ENCODE measurements around the gene MPZ.
A peak's percentile ranks its signal among the peaks of the same experiment; 100 is the strongest.

Gene MPZ

GRCh38 chr1:161307892-161308638 is 1.7 kb downstream of the MPZ start:
- Histone ChIP-seq H3K4me2 (ENCODE audit: low read length, poor library complexity, severe bottlenecking) (no peak overlapping the region), H3K27ac (ENCODE audit: low read length, poor library complexity, severe bottlenecking) (no peak overlapping the region), H3K4ac (ENCODE audit: low read depth in 1 of 2, low read length in 2 of 2) (no peak overlapping the region), H2BK5ac (ENCODE audit: low read depth, low read length, poor library complexity, severe bottlenecking) (no peak overlapping the region), H3K79me1 (replicated peaks; ENCODE audit: low read length, poor library complexity, severe bottlenecking) (peaks cover 5% of the 10 kb centered on the region), H4K91ac (ENCODE audit: low read length) (no peak overlapping the region), H3K9me3 (ENCODE audit: control insufficient read depth, low read length) (no peaks in the 10 kb centered on the region), H3K4me1 (ENCODE audit: control insufficient read depth, insufficient read depth, low read depth, low read length) (peaks cover 17% of the 10 kb centered on the region), H3K18ac (ENCODE audit: low read depth in 1 of 2, low read length in 2 of 2) (peak overlapping the region; percentile 7 to 61), H2BK15ac (ENCODE audit: low read depth, poor library complexity, severe bottlenecking) (no peak overlapping the region), H2AFZ (ENCODE audit: low read depth, low read length) (no peak overlapping the region), H3K4me3 (ENCODE audit: insufficient read depth in 1 of 2, low read depth in 1 of 2, low read length in 2 of 2) (no peak overlapping the region), H3K14ac (ENCODE audit: low read length in 2 of 2) (no peak overlapping the region), H2BK12ac (ENCODE audit: low read length in 2 of 2) (peak overlapping the region; percentile 37 to 51), H4K8ac (ENCODE audit: low read length) (peak overlapping the region; percentile 52), H2BK120ac (ENCODE audit: low read depth, low read length) (no peak overlapping the region), H3K9ac (ENCODE audit: low read length) (no peak overlapping the region), H3K23ac (ENCODE audit: low read length in 2 of 2) (no peak overlapping the region), H2AK5ac (ENCODE audit: low read length, severe bottlenecking) (no peak overlapping the region), H3K36me3 (ENCODE audit: control insufficient read depth in 1 of 2, insufficient read depth in 2 of 2, low read depth in 1 of 2, low read length in 2 of 2) (no peaks in the 10 kb centered on the region), H3K27me3 (ENCODE audit: control insufficient read depth in 1 of 2, insufficient read depth in 1 of 2, low read length in 2 of 2) (no peaks in the 10 kb centered on the region)
- DNase-seq, result no peak
- 83% methylated on average over 1 of the region's 2 CpGs for whole genome bisulfite sequencing

GRCh38 chr1:161307230-161307768 is 2.5 kb downstream of the MPZ start:
- Histone ChIP-seq H3K4ac (ENCODE audit: low read depth in 1 of 2, low read length in 2 of 2) (peak overlapping the region; percentile 1 to 71), H3K27me3 (ENCODE audit: control insufficient read depth in 1 of 2, insufficient read depth in 1 of 2, low read length in 2 of 2) (no peaks in the 10 kb centered on the region), H3K9ac (ENCODE audit: low read length) (no peak overlapping the region), H4K8ac (ENCODE audit: low read length) (peak overlapping the region; percentile 20), H3K23ac (ENCODE audit: low read length in 2 of 2) (no peak overlapping the region), H3K9me3 (ENCODE audit: control insufficient read depth, low read length) (no peaks in the 10 kb centered on the region), H3K79me1 (replicated peaks; ENCODE audit: low read length, poor library complexity, severe bottlenecking) (peaks cover 5% of the 10 kb centered on the region), H3K4me2 (ENCODE audit: low read length, poor library complexity, severe bottlenecking) (no peak overlapping the region), H3K36me3 (ENCODE audit: control insufficient read depth in 1 of 2, insufficient read depth in 2 of 2, low read depth in 1 of 2, low read length in 2 of 2) (no peaks in the 10 kb centered on the region), H2AFZ (ENCODE audit: low read depth, low read length) (peak overlapping the region; percentile 48), H3K4me1 (ENCODE audit: control insufficient read depth, insufficient read depth, low read depth, low read length) (peaks cover 17% of the 10 kb centered on the region), H3K4me3 (ENCODE audit: insufficient read depth in 1 of 2, low read depth in 1 of 2, low read length in 2 of 2) (peak overlapping the region in 1 of 2 experiments; percentile 20), H2BK12ac (ENCODE audit: low read length in 2 of 2) (peak overlapping the region; percentile 6 to 79), H3K14ac (ENCODE audit: low read length in 2 of 2) (no peak overlapping the region), H3K18ac (ENCODE audit: low read depth in 1 of 2, low read length in 2 of 2) (peak overlapping the region in 1 of 2 experiments; percentile 52), H2BK15ac (ENCODE audit: low read depth, poor library complexity, severe bottlenecking) (no peak overlapping the region), H2BK120ac (ENCODE audit: low read depth, low read length) (no peak overlapping the region), H2AK5ac (ENCODE audit: low read length, severe bottlenecking) (no peak overlapping the region), H3K27ac (ENCODE audit: low read length, poor library complexity, severe bottlenecking) (no peak overlapping the region), H2BK5ac (ENCODE audit: low read depth, low read length, poor library complexity, severe bottlenecking) (no peak overlapping the region), H4K91ac (ENCODE audit: low read length) (peak overlapping the region; percentile 48)
- 86% methylated on average over 7 of the region's 7 CpGs for WGBS
- DNase-seq, result peak; percentile 83

GRCh38 chr1:161305867-161306519 is 3.8 kb downstream of the MPZ start:
- Histone ChIP-seq H3K9ac (ENCODE audit: low read length) (peak overlapping the region; percentile 83), H3K4me1 (ENCODE audit: control insufficient read depth, insufficient read depth, low read depth, low read length) (peaks cover 14% of the 10 kb centered on the region), H2BK120ac (ENCODE audit: low read depth, low read length) (peak overlapping the region; percentile 45), H3K4ac (ENCODE audit: low read depth in 1 of 2, low read length in 2 of 2) (no peak overlapping the region), H3K79me1 (replicated peaks; ENCODE audit: low read length, poor library complexity, severe bottlenecking) (peaks cover 5% of the 10 kb centered on the region), H2AK5ac (ENCODE audit: low read length, severe bottlenecking) (no peak overlapping the region), H2BK5ac (ENCODE audit: low read depth, low read length, poor library complexity, severe bottlenecking) (no peak overlapping the region), H3K9me3 (ENCODE audit: control insufficient read depth, low read length) (no peaks in the 10 kb centered on the region), H4K8ac (ENCODE audit: low read length) (peak overlapping the region; percentile 98), H3K27me3 (ENCODE audit: control insufficient read depth in 1 of 2, insufficient read depth in 1 of 2, low read length in 2 of 2) (no peaks in the 10 kb centered on the region), H3K14ac (ENCODE audit: low read length in 2 of 2) (no peak overlapping the region), H3K36me3 (ENCODE audit: control insufficient read depth in 1 of 2, insufficient read depth in 2 of 2, low read depth in 1 of 2, low read length in 2 of 2) (no peaks in the 10 kb centered on the region), H3K23ac (ENCODE audit: low read length in 2 of 2) (no peak overlapping the region), H3K27ac (ENCODE audit: low read length, poor library complexity, severe bottlenecking) (no peak overlapping the region), H2BK12ac (ENCODE audit: low read length in 2 of 2) (peak overlapping the region; percentile 35 to 79), H3K4me2 (ENCODE audit: low read length, poor library complexity, severe bottlenecking) (peak overlapping the region; percentile 26), H3K4me3 (ENCODE audit: insufficient read depth in 1 of 2, low read depth in 1 of 2, low read length in 2 of 2) (peak overlapping the region; percentile 47 to 80), H2BK15ac (ENCODE audit: low read depth, poor library complexity, severe bottlenecking) (no peak overlapping the region), H2AFZ (ENCODE audit: low read depth, low read length) (peak overlapping the region; percentile 34), H3K18ac (ENCODE audit: low read depth in 1 of 2, low read length in 2 of 2) (peak overlapping the region; percentile 9 to 69), H4K91ac (ENCODE audit: low read length) (peak overlapping the region; percentile 88)
- DNase-seq, result peak; percentile 51
- WGBS, result 12% methylated on average over 17 of the region's 31 CpGs
